Loucy (cell line): ENCODE data around the gene AUP1.

Experiments
- EZH2phosphoT487 ChIP-seq: fragments of 200-600 bp; IDR thresholded peaks from 2 replicates; pipeline ENCODE4 v1.6.1; 2018; ENCODE audit warnings: antibody characterized with exemption, mild to moderate bottlenecking, moderate library complexity, borderline replicate concordance
- TF ChIP-seq, protein P1 (sequence below): fragments of 200-600 bp; sonication (generic); conservative IDR thresholded peaks from 2 replicates; pipeline ENCODE4 v1.5.1; 2014; ENCODE audit warnings: mild to moderate bottlenecking, antibody characterized with exemption, low read length

DNA sequence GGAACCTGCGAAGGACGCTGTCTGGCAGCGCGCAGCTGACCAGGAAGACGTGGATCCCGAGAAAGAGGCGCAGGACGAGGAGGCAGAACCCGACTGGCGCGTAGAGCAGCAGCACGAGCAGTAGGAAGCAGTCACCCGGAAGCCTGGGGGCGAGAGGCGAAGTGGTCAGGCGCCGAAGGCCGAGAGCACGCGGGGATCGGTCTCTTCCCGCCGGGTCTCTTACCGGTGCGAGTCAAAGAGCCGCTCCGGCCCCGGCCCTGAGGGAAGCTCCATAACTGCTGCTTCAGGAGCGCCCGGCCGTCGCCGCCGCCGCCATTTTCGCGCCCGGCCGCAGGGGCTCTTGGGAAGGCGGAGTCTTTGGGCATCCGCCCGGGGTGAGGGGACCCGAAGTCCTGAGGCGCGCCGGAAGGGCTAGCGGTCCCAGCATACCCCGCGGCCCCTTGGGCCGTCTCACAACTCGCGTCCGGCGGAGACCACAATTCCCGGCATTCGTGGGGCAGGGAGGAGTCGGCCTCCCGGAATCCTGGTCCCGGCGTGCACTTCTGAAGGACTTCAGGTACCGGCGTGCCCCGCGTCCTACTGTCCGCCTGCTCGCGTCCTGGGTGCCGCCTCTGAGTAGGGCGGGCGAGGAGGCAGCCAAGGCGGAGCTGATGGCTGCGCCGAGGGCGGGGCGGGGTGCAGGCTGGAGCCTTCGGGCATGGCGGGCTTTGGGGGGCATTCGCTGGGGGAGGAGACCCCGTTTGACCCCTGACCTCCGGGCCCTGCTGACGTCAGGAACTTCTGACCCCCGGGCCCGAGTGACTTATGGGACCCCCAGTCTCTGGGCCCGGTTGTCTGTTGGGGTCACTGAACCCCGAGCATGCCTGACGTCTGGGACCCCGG, at the start of gene AUP1, which contains the start of gene HTRA2:
- TF ChIP-seq, protein P1, sequence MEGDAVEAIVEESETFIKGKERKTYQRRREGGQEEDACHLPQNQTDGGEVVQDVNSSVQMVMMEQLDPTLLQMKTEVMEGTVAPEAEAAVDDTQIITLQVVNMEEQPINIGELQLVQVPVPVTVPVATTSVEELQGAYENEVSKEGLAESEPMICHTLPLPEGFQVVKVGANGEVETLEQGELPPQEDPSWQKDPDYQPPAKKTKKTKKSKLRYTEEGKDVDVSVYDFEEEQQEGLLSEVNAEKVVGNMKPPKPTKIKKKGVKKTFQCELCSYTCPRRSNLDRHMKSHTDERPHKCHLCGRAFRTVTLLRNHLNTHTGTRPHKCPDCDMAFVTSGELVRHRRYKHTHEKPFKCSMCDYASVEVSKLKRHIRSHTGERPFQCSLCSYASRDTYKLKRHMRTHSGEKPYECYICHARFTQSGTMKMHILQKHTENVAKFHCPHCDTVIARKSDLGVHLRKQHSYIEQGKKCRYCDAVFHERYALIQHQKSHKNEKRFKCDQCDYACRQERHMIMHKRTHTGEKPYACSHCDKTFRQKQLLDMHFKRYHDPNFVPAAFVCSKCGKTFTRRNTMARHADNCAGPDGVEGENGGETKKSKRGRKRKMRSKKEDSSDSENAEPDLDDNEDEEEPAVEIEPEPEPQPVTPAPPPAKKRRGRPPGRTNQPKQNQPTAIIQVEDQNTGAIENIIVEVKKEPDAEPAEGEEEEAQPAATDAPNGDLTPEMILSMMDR: no peak
- TF ChIP-seq EZH2phosphoT487: no peak
